ENCODE measurements around the gene PSMD3.
"Not testable (repeated sequence)": the region's sequence is repeated elsewhere in the genome, so short reads cannot be mapped to it uniquely, and the experiment has no call there.

PSMD3 gene

DNA sequence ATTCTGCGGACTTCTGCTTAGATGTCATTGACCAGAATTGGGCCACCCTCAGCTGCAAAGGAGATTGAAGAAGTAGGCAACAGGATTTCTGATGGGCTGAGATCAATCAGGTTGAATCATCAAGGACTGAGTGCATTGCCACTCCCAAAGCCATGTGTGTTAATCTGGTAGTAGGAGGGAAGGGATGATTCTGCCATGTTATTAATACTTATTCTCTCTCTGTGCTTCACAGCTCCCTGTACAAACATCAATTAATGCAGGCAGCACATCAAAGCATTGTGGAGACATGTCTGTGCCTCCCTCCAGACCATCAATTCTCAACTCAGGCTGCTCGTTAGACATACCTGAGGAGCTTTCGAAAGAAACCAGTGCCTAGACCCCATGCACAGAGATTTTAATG is 41.5 kb upstream of the PSMD3 start:
- no peak overlapping the region for H3K4me3 ChIP-seq (replicated peaks; ENCODE audit: low read depth, low read length)
- DNase-seq (ENCODE audit: low read depth) = no peak
- TF ChIP-seq, protein P1, sequence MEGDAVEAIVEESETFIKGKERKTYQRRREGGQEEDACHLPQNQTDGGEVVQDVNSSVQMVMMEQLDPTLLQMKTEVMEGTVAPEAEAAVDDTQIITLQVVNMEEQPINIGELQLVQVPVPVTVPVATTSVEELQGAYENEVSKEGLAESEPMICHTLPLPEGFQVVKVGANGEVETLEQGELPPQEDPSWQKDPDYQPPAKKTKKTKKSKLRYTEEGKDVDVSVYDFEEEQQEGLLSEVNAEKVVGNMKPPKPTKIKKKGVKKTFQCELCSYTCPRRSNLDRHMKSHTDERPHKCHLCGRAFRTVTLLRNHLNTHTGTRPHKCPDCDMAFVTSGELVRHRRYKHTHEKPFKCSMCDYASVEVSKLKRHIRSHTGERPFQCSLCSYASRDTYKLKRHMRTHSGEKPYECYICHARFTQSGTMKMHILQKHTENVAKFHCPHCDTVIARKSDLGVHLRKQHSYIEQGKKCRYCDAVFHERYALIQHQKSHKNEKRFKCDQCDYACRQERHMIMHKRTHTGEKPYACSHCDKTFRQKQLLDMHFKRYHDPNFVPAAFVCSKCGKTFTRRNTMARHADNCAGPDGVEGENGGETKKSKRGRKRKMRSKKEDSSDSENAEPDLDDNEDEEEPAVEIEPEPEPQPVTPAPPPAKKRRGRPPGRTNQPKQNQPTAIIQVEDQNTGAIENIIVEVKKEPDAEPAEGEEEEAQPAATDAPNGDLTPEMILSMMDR (IDR thresholded peaks at IDR 0.05; ENCODE audit: low read length, missing control alignments) = no peak

DNA sequence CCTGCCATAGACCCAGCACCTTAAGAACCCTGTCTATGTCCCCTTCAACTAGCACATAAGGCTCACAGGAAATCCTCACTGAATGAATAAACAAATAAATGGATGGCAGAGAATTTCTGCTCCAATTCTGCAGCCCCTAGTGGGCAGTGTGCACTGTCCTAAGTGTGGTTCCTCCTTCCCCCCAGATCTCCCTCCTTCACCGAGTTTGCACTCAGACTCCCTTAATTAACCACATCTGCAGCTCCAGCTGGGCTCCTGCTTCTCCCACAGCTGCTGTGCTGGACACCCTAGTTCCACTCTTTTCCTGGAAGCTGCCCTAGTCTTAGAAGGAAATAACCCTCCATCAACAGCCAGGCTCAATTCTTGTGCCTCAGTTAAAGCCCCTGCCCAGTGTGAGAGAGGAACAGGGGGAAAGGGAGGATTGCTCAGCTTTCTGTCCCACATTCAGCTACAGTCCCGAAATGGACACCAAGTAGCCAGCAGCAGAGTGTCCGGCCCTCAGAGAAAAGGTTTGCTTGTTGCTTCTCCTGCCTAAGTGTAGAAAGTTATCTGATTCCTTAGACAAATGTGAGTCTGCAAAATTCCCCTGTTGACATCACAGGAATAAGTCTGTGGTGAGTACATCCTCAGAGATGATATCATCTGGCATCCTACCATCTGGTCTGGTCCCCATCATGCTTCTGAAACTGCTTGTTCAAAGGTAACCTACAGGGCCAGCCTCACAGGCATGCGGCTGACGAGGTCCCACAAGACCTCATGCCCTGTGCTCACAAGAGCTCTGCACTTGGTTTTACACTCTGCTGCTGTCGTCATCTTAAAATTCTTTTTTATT is 40.8 kb upstream of the PSMD3 start:
- TF ChIP-seq, protein P1 (IDR thresholded peaks at IDR 0.05; ENCODE audit: low read length, missing control alignments) = peak; percentile 52
- H3K4me3 ChIP-seq (replicated peaks; ENCODE audit: low read depth, low read length) = no peak overlapping the region
- DNase-seq (ENCODE audit: low read depth) = peak; percentile 75

DNA sequence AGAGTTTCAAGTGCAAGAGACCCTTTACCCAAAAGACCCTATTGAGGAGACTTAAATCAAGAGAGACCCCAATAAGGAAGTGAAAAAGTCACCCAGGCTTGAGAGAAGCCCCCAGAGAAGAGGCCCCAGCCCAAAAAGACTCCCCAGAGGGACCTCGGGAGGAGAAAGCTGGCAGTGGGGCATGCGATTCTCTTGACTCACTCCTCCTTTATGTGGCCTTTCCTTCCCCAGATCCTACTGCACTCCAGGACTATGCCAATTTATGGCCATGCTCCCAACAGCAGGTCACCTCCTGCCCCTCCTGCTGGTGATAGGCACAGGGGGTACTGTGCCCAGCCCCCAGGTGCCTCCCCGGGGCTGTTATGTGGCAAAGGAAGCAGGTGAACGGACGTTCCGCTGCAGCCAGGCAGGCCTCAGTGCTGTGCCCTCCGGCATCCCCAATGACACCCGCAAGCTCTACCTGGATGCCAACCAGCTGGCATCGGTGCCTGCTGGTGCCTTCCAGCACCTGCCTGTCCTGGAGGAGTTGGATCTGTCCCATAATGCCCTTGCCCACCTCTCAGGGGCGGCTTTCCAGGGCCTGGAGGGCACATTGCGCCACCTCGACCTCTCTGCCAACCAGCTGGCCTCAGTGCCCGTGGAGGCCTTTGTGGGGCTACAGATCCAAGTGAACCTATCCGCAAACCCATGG is 36.8 kb upstream of the PSMD3 start:
- TF ChIP-seq, protein P1 (IDR thresholded peaks at IDR 0.05; ENCODE audit: low read length, missing control alignments) = no peak
- no peak overlapping the region for H3K4me3 ChIP-seq (replicated peaks; ENCODE audit: low read depth, low read length)
- DNase-seq (ENCODE audit: low read depth) = no peak

DNA sequence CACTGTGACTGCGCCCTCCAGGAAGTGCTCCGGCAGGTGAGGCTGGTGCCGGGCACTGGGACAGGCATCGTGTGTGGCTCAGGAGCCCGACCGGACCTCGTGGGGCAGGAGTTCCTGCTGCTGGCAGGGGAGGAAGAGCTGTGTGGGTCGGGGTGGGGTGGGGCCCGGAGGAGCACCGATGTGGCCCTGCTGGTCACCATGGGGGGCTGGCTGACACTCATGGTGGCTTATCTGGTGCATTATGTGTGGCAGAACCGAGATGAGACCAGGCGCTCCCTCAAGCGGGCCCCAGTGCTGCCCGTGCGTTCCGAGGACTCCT is 36.3 kb upstream of the PSMD3 start:
- TF ChIP-seq, protein P1 (IDR thresholded peaks at IDR 0.05; ENCODE audit: low read length, missing control alignments) = no peak
- no peak for DNase-seq (ENCODE audit: low read depth)
- H3K4me3 ChIP-seq (replicated peaks; ENCODE audit: low read depth, low read length) = no peak overlapping the region

DNA sequence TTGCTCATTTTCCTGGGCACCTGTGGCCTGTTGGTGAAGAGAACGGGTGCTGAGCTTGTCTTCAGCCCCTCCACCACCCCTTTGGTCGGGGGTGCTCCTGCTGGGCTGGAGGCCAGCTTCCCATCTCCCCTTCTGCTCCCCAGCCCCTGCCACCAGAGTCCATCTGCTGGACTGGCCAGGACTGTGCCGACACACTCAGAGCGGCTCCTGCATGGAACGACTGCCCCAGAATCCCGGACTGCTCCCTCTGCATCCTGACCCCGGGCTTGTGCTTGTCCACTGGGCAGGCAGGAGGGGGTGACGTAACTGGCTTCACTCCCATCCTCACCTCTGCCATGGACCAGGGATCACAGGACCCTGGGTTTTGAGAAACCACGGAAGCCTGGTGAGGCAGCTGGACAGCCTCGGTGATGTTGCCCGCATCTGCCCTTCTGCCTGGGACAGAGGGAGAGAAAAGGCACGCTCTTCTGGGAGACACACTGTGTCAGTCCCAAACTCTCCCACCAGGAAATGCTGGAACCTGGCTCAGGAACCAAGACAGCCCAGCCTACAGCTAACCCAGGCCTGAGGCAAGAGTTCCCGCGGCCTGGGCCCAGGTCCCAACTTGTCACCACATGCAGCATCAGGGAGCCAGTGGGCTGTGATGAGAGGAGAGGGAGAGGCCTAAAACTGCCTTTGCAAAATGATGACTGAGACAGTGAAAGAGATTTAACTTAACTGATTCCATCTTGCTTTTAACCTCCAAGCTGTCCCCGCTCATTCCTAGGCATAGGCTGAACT is 33.9 kb upstream of the PSMD3 start:
- TF ChIP-seq, protein P1 (IDR thresholded peaks at IDR 0.05; ENCODE audit: low read length, missing control alignments) = no peak
- no peak for DNase-seq (ENCODE audit: low read depth)
- H3K4me3 ChIP-seq (replicated peaks; ENCODE audit: low read depth, low read length) = no peak overlapping the region

DNA sequence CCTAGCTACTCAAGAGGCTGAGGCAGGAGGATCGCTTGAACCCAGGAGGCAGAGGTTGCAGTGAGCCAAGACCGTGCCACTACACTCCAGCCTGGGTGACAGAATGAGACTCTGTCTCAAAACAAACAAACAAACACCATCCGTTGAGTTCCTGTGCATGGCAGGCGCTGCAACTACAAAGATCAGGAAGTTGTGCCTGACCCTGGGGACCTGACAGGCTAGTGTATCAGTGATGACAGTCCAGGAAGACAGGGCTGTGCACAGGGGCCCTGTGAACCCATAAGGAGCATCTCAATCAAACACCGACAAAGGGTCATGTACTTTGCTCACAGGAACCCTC is 32.1 kb upstream of the PSMD3 start:
- not testable (repeated sequence) for DNase-seq (ENCODE audit: low read depth); H3K4me3 ChIP-seq (replicated peaks; ENCODE audit: low read depth, low read length)

DNA sequence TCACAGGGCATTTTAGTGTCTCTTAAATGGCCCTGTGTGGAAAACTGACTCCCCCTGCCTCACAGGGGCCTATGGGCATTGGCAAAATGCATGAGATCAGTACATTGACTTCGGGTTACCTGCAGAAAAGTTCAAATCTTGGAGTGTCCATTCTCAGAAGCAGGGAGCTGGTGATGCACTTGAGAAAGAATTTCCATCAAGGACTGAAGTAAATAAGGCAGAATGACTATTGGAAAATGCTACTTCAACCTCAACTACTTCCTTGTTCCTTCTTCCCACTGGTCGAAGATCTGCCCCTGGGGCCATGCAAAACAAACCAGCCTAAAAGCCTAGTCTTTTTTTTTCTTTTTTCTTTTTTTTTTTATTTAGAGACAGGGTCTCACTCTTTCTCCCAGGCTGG is 31.6 kb upstream of the PSMD3 start:
- no peak for DNase-seq (ENCODE audit: low read depth)
- H3K4me3 ChIP-seq (replicated peaks; ENCODE audit: low read depth, low read length) = no peak overlapping the region
- TF ChIP-seq, protein P1 (IDR thresholded peaks at IDR 0.05; ENCODE audit: low read length, missing control alignments) = no peak
